Measurements from ENCODE around the gene ANP32A. TPM values are rescaled to one million over a fixed set of nuclear protein-coding genes. Genes with fewer than 3 reads are reported as not detected.

ANP32A gene
- polyA plus RNA-seq, 1 donor (not counting 4 experiments of a cell fraction or from before 2014, with no cell fraction given), result 93.6 TPM

- no peaks in the 10 kb centered on the region for H4K20me1 ChIP-seq (ENCODE audit: control insufficient read depth, extremely low read depth, insufficient read depth, low read length)
- H3K36me3 ChIP-seq (ENCODE audit: control insufficient read depth in 2 of 2, extremely low read depth in 1 of 2, insufficient read depth in 2 of 2, low read length in 2 of 2), result no peaks in the 10 kb centered on the region
- H3K9me1 ChIP-seq (ENCODE audit: control insufficient read depth, extremely low read depth, insufficient read depth, low read length), result no peaks in the 10 kb centered on the region
- FAIRE-seq, result no peak
- no peak overlapping the region for H3K4me3 ChIP-seq (ENCODE audit: control insufficient read depth in 2 of 3, extremely low read depth in 1 of 3, insufficient read depth in 2 of 3, low read depth in 1 of 3, low read length in 3 of 3)
- H3K27me3 ChIP-seq (ENCODE audit: control insufficient read depth, extremely low read depth, insufficient read depth, low read length), result peaks cover 26% of the 10 kb centered on the region
- H3K4me1 ChIP-seq (ENCODE audit: control insufficient read depth, extremely low read depth, insufficient read depth, low read length), result no peaks in the 10 kb centered on the region
- no peaks in the 10 kb centered on the region for H3K9me3 ChIP-seq (ENCODE audit: control insufficient read depth, low read depth, low read length)
- no peak overlapping the region for H3K4me2 ChIP-seq (ENCODE audit: control insufficient read depth, extremely low read depth, insufficient read depth, low read depth, low read length)
- no peak overlapping the region for H3K9ac ChIP-seq (ENCODE audit: control insufficient read depth, extremely low read depth, insufficient read depth, low read length)
- no peak for TF ChIP-seq CTCF (optimal IDR thresholded peaks at IDR 0.05 in 1 of 3, IDR thresholded peaks at IDR 0.05 in 1 of 3, conservative IDR thresholded peaks at IDR 0.05 in 1 of 3; ENCODE audit: extremely low read depth in 1 of 3, insufficient read depth in 2 of 3, low read length in 3 of 3)
- TF ChIP-seq EZH2 (IDR thresholded peaks at IDR 0.05; ENCODE audit: low read length), result no peak
- dilution Hi-C loops (cut with MboI; ENCODE audit: extremely low pct_ligation_motif_present, low sequenced_read_pairs), result no loop called here
- H2AFZ ChIP-seq (ENCODE audit: control insufficient read depth, low read length), result no peak overlapping the region
- no peak for DNase-seq (ENCODE audit: low read depth, low spot score)
- no peaks in the 10 kb centered on the region for H3K79me2 ChIP-seq (ENCODE audit: control insufficient read depth, insufficient read depth, low read length)
- H3K27ac ChIP-seq (ENCODE audit: control insufficient read depth, insufficient read depth, low read length), result no peak overlapping the region
Observed at GRCh38 chr15:68730976-68731897, 89.5 kb downstream of the ANP32A start.

- Histone ChIP-seq H3K4me1 (ENCODE audit: control insufficient read depth, extremely low read depth, insufficient read depth, low read length) (no peaks in the 10 kb centered on the region), H3K4me2 (ENCODE audit: control insufficient read depth, extremely low read depth, insufficient read depth, low read depth, low read length) (no peak overlapping the region), H3K36me3 (ENCODE audit: control insufficient read depth in 2 of 2, extremely low read depth in 1 of 2, insufficient read depth in 2 of 2, low read length in 2 of 2) (no peaks in the 10 kb centered on the region), H3K9me3 (ENCODE audit: control insufficient read depth, low read depth, low read length) (no peaks in the 10 kb centered on the region), H2AFZ (ENCODE audit: control insufficient read depth, low read length) (no peak overlapping the region), H3K9ac (ENCODE audit: control insufficient read depth, extremely low read depth, insufficient read depth, low read length) (no peak overlapping the region), H4K20me1 (ENCODE audit: control insufficient read depth, extremely low read depth, insufficient read depth, low read length) (no peaks in the 10 kb centered on the region), H3K27me3 (ENCODE audit: control insufficient read depth, extremely low read depth, insufficient read depth, low read length) (peaks cover 26% of the 10 kb centered on the region), H3K79me2 (ENCODE audit: control insufficient read depth, insufficient read depth, low read length) (no peaks in the 10 kb centered on the region), H3K4me3 (ENCODE audit: control insufficient read depth in 2 of 3, extremely low read depth in 1 of 3, insufficient read depth in 2 of 3, low read depth in 1 of 3, low read length in 3 of 3) (no peak overlapping the region), H3K9me1 (ENCODE audit: control insufficient read depth, extremely low read depth, insufficient read depth, low read length) (no peaks in the 10 kb centered on the region), H3K27ac (ENCODE audit: control insufficient read depth, insufficient read depth, low read length) (no peak overlapping the region)
- dilution Hi-C loops (cut with MboI; ENCODE audit: extremely low pct_ligation_motif_present, low sequenced_read_pairs), result no loop called here
- no peak for DNase-seq (ENCODE audit: low read depth, low spot score)
- peak; percentile 47 to 67 (median 54) for TF ChIP-seq CTCF (optimal IDR thresholded peaks at IDR 0.05 in 1 of 3, IDR thresholded peaks at IDR 0.05 in 1 of 3, conservative IDR thresholded peaks at IDR 0.05 in 1 of 3; ENCODE audit: extremely low read depth in 1 of 3, insufficient read depth in 2 of 3, low read length in 3 of 3)
- TF ChIP-seq EZH2 (IDR thresholded peaks at IDR 0.05; ENCODE audit: low read length), result no peak
- FAIRE-seq, result peak; percentile 26
Observed at GRCh38 chr15:68730471-68730919, 90.2 kb downstream of the ANP32A start.
